Thyroid gland (tissue), 4 donors: ENCODE results near the gene MIXL1.

ENCODE experiments used
- CTCF ChIP-seq, 6 experiments: fragments of 200-600 bp in 3 of 6; fragments of 450-650 bp in 3 of 6; sonication (generic) in 3 of 6; IDR thresholded peaks; one replicate each; pipeline ENCODE4 v1.5.1; 2016 to 2019; ENCODE audit warnings: antibody characterized with exemption in 6 of 6, mild to moderate bottlenecking in 2 of 6, inconsistent platforms in 1 of 6, moderate library complexity in 1 of 6
- POLR2A ChIP-seq, 2 donors: fragments of 450-650 bp; IDR thresholded peaks; one replicate each; pipeline ENCODE4 v1.6.1; 2017; ENCODE audit warnings: antibody characterized with exemption in 2 of 2, mild to moderate bottlenecking in 2 of 2, moderate library complexity in 1 of 2

- TF ChIP-seq CTCF (IDR thresholded peaks at IDR 0.05), result no peak
- TF ChIP-seq POLR2A (IDR thresholded peaks at IDR 0.05), result no peak
Observed at GRCh38 chr1:226209307-226210059, 14.0 kb upstream of the MIXL1 start.
